H1 (cell line): ENCODE data around the gene CASS4. TPM values are rescaled to one million over a fixed set of nuclear protein-coding genes. Genes with fewer than 3 reads are reported as not detected.

ENCODE experiments used
- CTCF ChIA-PET: fragments of 300-600 bp; sonication (Branson Sonifier 250); formaldehyde crosslinking; loops from one replicate; lab custom pipeline; 2021; ENCODE audit not compliant: partially characterized antibody; lab: Charles Lee
- POLR2A ChIA-PET: fragments of 300-600 bp; sonication (Branson Sonifier 250); formaldehyde crosslinking; loops from one replicate; lab custom pipeline; 2021; ENCODE audit warnings: inconsistent platforms; ENCODE audit not compliant: partially characterized antibody; lab: Charles Lee
- DNase-seq, 2 experiments: peaks; one replicate each; pipeline versions ENCODE4 v3.0.0 to v3.0.0-alpha.2; 2010 to 2022; ENCODE audit warnings: low spot score in 2 of 2, low read depth in 1 of 2, mixed read lengths in 1 of 2
- FAIRE-seq: peaks from 2 replicates; lab custom pipeline; 2011; peaks lifted over from hg19 to GRCh38; lab: Jason Lieb, UNC
- H2AFZ ChIP-seq: 2 replicates; pipeline ENCODE4 v1.8.1; 2012; ENCODE audit warnings: low read length, inconsistent platforms
- H2AK5ac ChIP-seq: 2 replicates; pipeline ENCODE4 v1.6.1; 2013; ENCODE audit warnings: low read depth, low read length
- H2BK120ac ChIP-seq: replicated peaks from 2 replicates; pipeline ENCODE3; 2013; ENCODE audit warnings: low read depth, low read length, inconsistent platforms
- H2BK12ac ChIP-seq: 2 replicates; pipeline ENCODE4 v1.6.1; 2013; ENCODE audit warnings: low read depth, low read length
- H2BK15ac ChIP-seq: 2 replicates; pipeline ENCODE4 v1.6.1; 2013; ENCODE audit warnings: low read length
- H2BK20ac ChIP-seq: 2 replicates; pipeline ENCODE4 v1.6.1; 2013; ENCODE audit warnings: low read length
- H2BK5ac ChIP-seq: 2 replicates; pipeline ENCODE4 v1.6.1; 2013; ENCODE audit warnings: low read depth, low read length
- H3K14ac ChIP-seq: 2 replicates; pipeline ENCODE4 v1.6.1; 2013; ENCODE audit warnings: inconsistent platforms; ENCODE audit not compliant: insufficient read length
- H3K18ac ChIP-seq: 2 replicates; pipeline ENCODE4 v1.6.1; 2013; ENCODE audit warnings: low read length; ENCODE audit errors: extremely low read depth
- H3K23ac ChIP-seq: 2 replicates; pipeline ENCODE4 v1.6.1; 2013; ENCODE audit warnings: inconsistent platforms; ENCODE audit not compliant: insufficient read length
- H3K23me2 ChIP-seq: 2 replicates; pipeline ENCODE4 v1.6.1; 2013; ENCODE audit warnings: low read depth, low read length
- H3K27ac ChIP-seq: 2 replicates; pipeline ENCODE4 v1.6.1; 2011; ENCODE audit warnings: low read depth, low read length, inconsistent platforms
- H3K27me3 ChIP-seq, 4 experiments: replicated peaks in 1 of 4; 1 replicate in 1 of 4; 2 replicates in 3 of 4; pipeline versions ENCODE4 v1.6.1 to v1.8.1; 2011 to 2013; ENCODE audit warnings: low read length in 3 of 4, mild to moderate bottlenecking in 3 of 4, inconsistent platforms in 2 of 4, mixed read lengths in 2 of 4, moderate library complexity in 1 of 4; ENCODE audit not compliant: control insufficient read depth in 3 of 4, insufficient read depth in 3 of 4; ENCODE audit errors: extremely low read depth in 1 of 4
- H3K36me3 ChIP-seq, 4 experiments: 2 replicates each; pipeline versions ENCODE4 v1.6.1 to v1.8.1; 2011 to 2013; ENCODE audit warnings: mild to moderate bottlenecking in 4 of 4, low read length in 3 of 4, moderate library complexity in 2 of 4, control low read depth in 1 of 4, inconsistent platforms in 1 of 4; ENCODE audit not compliant: insufficient read depth in 4 of 4, control insufficient read depth in 2 of 4
- H3K4ac ChIP-seq: replicated peaks from 2 replicates; pipeline ENCODE3; 2013; ENCODE audit warnings: low read length, low read depth, mixed read lengths, inconsistent platforms; ENCODE audit not compliant: insufficient read length
- H3K4me1 ChIP-seq, 4 experiments: replicated peaks in 1 of 4; 1 replicate in 1 of 4; 2 replicates in 3 of 4; pipeline versions ENCODE4 v1.6.1 to v1.8.1; 2011 to 2013; ENCODE audit warnings: low read length in 3 of 4, inconsistent platforms in 2 of 4, mixed read lengths in 1 of 4; ENCODE audit not compliant: insufficient read depth in 4 of 4, control insufficient read depth in 3 of 4
- H3K4me2 ChIP-seq, 2 experiments: 2 replicates each; pipeline versions ENCODE4 v1.6.1 to v1.8.1; 2011 to 2013; ENCODE audit warnings: low read depth in 2 of 2, low read length in 2 of 2, control low read depth in 1 of 2, inconsistent platforms in 1 of 2, mild to moderate bottlenecking in 1 of 2; ENCODE audit not compliant: insufficient read depth in 1 of 2
- H3K4me3 ChIP-seq, 4 experiments: fragments of 200-600, 300-600 bp in 1 of 4; sonication (generic), shearing (Covaris generic), sonication (Bioruptor Twin) in 1 of 4; 2 replicates each; pipeline versions ENCODE4 v1.5.1 to v1.8.1; 2011 to 2016; ENCODE audit warnings: low read length in 4 of 4, low read depth in 3 of 4, control low read depth in 2 of 4, inconsistent platforms in 2 of 4, mild to moderate bottlenecking in 2 of 4, mixed read lengths in 1 of 4, moderate library complexity in 1 of 4; ENCODE audit not compliant: insufficient read depth in 2 of 4; ENCODE audit errors: extremely low read depth in 1 of 4
- H3K56ac ChIP-seq: replicated peaks from 2 replicates; pipeline ENCODE3; 2013; ENCODE audit warnings: low read depth, mild to moderate bottlenecking, mixed read lengths, low read length, inconsistent platforms; ENCODE audit not compliant: insufficient read length
- H3K79me1 ChIP-seq: 2 replicates; pipeline ENCODE4 v1.6.1; 2013; ENCODE audit warnings: low read depth, low read length, control low read depth
- H3K79me2 ChIP-seq, 2 experiments: 2 replicates each; pipeline versions ENCODE4 v1.6.1 to v1.8.1; 2012 to 2013; ENCODE audit warnings: low read length in 2 of 2, mild to moderate bottlenecking in 2 of 2, inconsistent platforms in 1 of 2; ENCODE audit not compliant: insufficient read depth in 2 of 2, control insufficient read depth in 1 of 2
- H3K9ac ChIP-seq, 4 experiments: replicated peaks in 1 of 4; 1 replicate in 1 of 4; 2 replicates in 3 of 4; pipeline versions ENCODE4 v1.6.1 to v1.8.1; 2011 to 2013; ENCODE audit warnings: low read depth in 3 of 4, low read length in 3 of 4, control low read depth in 2 of 4, mild to moderate bottlenecking in 2 of 4, moderate library complexity in 2 of 4, inconsistent platforms in 1 of 4; ENCODE audit errors: extremely low read depth in 1 of 4
- H3K9me3 ChIP-seq, 2 experiments: 2 replicates each; pipeline versions ENCODE4 v1.6.1 to v1.8.1; 2012 to 2013; ENCODE audit warnings: mild to moderate bottlenecking in 2 of 2, moderate library complexity in 2 of 2, control low read depth in 1 of 2, inconsistent platforms in 1 of 2, low read depth in 1 of 2, low read length in 1 of 2, mixed read lengths in 1 of 2; ENCODE audit not compliant: insufficient read depth in 2 of 2
- H4K20me1 ChIP-seq, 2 experiments: replicated peaks in 1 of 2; 2 replicates each; pipeline versions ENCODE3 to v1.8.1; 2011 to 2013; ENCODE audit warnings: inconsistent platforms in 2 of 2, low read length in 2 of 2, mild to moderate bottlenecking in 1 of 2; ENCODE audit not compliant: insufficient read depth in 2 of 2, control insufficient read depth in 1 of 2
- H4K5ac ChIP-seq: 2 replicates; pipeline ENCODE4 v1.6.1; 2013; ENCODE audit warnings: low read length, low read depth, mixed read lengths, inconsistent platforms; ENCODE audit not compliant: insufficient read length
- H4K8ac ChIP-seq: 2 replicates; pipeline ENCODE4 v1.8.0; 2013; ENCODE audit warnings: mild to moderate bottlenecking, moderate library complexity, low read length, inconsistent platforms; ENCODE audit not compliant: insufficient read depth; ENCODE audit errors: extremely low read depth
- H4K91ac ChIP-seq: replicated peaks from 2 replicates; pipeline ENCODE3; 2013; ENCODE audit warnings: low read length, mixed read lengths, inconsistent platforms; ENCODE audit not compliant: insufficient read length
- BACH1 ChIP-seq: IDR thresholded peaks from 2 replicates; pipeline ENCODE4 v1.6.1; 2012; ENCODE audit warnings: low read length, improper control_type of control experiment
- CBX5 ChIP-seq: fragments of 300-800, 300-1000 bp; sonication (generic); IDR thresholded peaks from 2 replicates; pipeline ENCODE4 v1.7.1; 2016; ENCODE audit warnings: antibody characterized with exemption, low read length, low read depth
- CHD2 ChIP-seq: IDR thresholded peaks from 2 replicates; pipeline ENCODE4 v1.6.1; 2012; ENCODE audit warnings: low read length, improper control_type of control experiment
- CREB1 ChIP-seq: IDR thresholded peaks from 2 replicates; pipeline ENCODE4 v1.6.1; 2012; ENCODE audit warnings: inconsistent platforms
- EZH2 ChIP-seq: fragments of 200-600 bp; sonication (generic); IDR thresholded peaks from 2 replicates; pipeline ENCODE4 v1.7.1; 2012; ENCODE audit warnings: low read depth, mild to moderate bottlenecking, moderate library complexity, low read length, inconsistent platforms; ENCODE audit not compliant: severe bottlenecking
- JUN ChIP-seq: IDR thresholded peaks from 2 replicates; pipeline ENCODE4 v1.6.1; 2011; ENCODE audit warnings: low read depth, mild to moderate bottlenecking, improper control_type of control experiment, low read length
- MAX ChIP-seq: IDR thresholded peaks from 2 replicates; pipeline ENCODE4 v1.6.1; 2012; ENCODE audit warnings: inconsistent platforms
- RFX5 ChIP-seq: IDR thresholded peaks from 2 replicates; pipeline ENCODE4 v1.6.1; 2011; ENCODE audit warnings: low read depth, low read length, improper control_type of control experiment, borderline replicate concordance
- RXRA ChIP-seq: IDR thresholded peaks from 2 replicates; pipeline ENCODE4 v1.6.1; 2011; ENCODE audit warnings: low read depth, mild to moderate bottlenecking, low read length, moderate library complexity; ENCODE audit not compliant: insufficient read depth
- SP1 ChIP-seq: IDR thresholded peaks from 2 replicates; pipeline ENCODE4 v1.6.1; 2011; ENCODE audit warnings: low read depth, low read length
- SP4 ChIP-seq: IDR thresholded peaks from 2 replicates; pipeline ENCODE4 v1.6.1; 2012; ENCODE audit warnings: low read length, inconsistent platforms
- SRF ChIP-seq: IDR thresholded peaks from 2 replicates; pipeline ENCODE4 v1.6.1; 2011; ENCODE audit warnings: mild to moderate bottlenecking, low read depth, low read length, moderate library complexity
- USF2 ChIP-seq: IDR thresholded peaks from 2 replicates; pipeline ENCODE4 v1.6.1; 2011; ENCODE audit warnings: low read length, improper control_type of control experiment
- YY1 ChIP-seq: IDR thresholded peaks from 2 replicates; pipeline ENCODE4 v1.6.1; 2011; ENCODE audit warnings: low read depth, mild to moderate bottlenecking, low read length
- WGBS, 2 experiments: shearing (Covaris generic) in 1 of 2; methylation state at CpG; one replicate each; pipeline versions ENCODE4 v1.1.6 to v1.1.7; 2013 to 2015; ENCODE audit warnings: low lambda C conversion rate in 2 of 2, mixed read lengths in 2 of 2, inconsistent platforms in 1 of 2, low coverage in 1 of 2, missing lambda C conversion rate in 1 of 2; ENCODE audit not compliant: insufficient replicate concordance in 2 of 2, insufficient coverage in 1 of 2, insufficient read length in 1 of 2; ENCODE audit errors: extremely low coverage in 1 of 2, missing lambda C conversion rate in 1 of 2; 5-methylcytosine and 5-hydroxymethylcytosine counted together
- polyA plus RNA-seq, 7 experiments: library from polyadenylated mRNA; depleted of rRNA in 3 of 7; stranded (reverse) in 5 of 7; unstranded in 2 of 7; fragments of >200 nt in 5 of 7; fragments of 200-250 nt in 2 of 7; gene quantifications; 1 replicate in 5 of 7; 2 replicates in 1 of 7; 4 replicates in 1 of 7; pipeline versions ENCODE4 v1.2.1 to v1.2.3, GENCODE V29; 2011 to 2013; ENCODE audit warnings: missing spikeins in 2 of 7, mixed read lengths in 2 of 7
- total RNA-seq: library from RNA; stranded (reverse); fragmentation: NEBNext Ultra II Directional; extraction: Animal tissue kit (Norgen Biotek cat#: 25700); gene quantifications from 2 replicates; pipeline ENCODE4 v1.2.1, GENCODE V29; 2021

Gene CASS4
- total and polyA plus RNA-seq, 2 of the 8 experiments (the other 6 are each of a cell fraction or from before 2014, with no cell fraction given), result not detected

GRCh38 chr20:56393653-56394052 is 18.4 kb upstream of the CASS4 start:
- Histone ChIP-seq H3K4me1 (peaks cover 3 to 7% (median 4%) of the 10 kb centered on the region in 4 experiments; a peak in 5 of 7 replicates), H4K91ac (no peak overlapping the region), H2BK15ac (no peak overlapping the region), H3K23ac (no peak overlapping the region), H3K79me1 (peaks cover 10% of the 10 kb centered on the region), H4K20me1 (peaks cover 4 to 6% of the 10 kb centered on the region in 2 experiments), H3K9me3 (no peaks in the 10 kb centered on the region), H4K8ac (no peak overlapping the region), H2BK12ac (no peak overlapping the region)
- WGBS, 2 experiments, result 77% methylated on average over 8 of the region's 8 CpGs; no CpG with 5 or more reads in 1 of the 2 experiments
- no peak for TF ChIP-seq CREB1
- no peak for TF ChIP-seq BACH1
- no peak for TF ChIP-seq CBX5
- no peak for TF ChIP-seq SP1
- no peak for TF ChIP-seq CHD2
- no peak for TF ChIP-seq USF2
- no peak for TF ChIP-seq JUN
- TF ChIP-seq EZH2, result no peak
- TF ChIP-seq RFX5, result no peak
- TF ChIP-seq RXRA, result no peak
- no peak for TF ChIP-seq MAX
- TF ChIP-seq YY1, result no peak
- no peak for TF ChIP-seq SP4
- TF ChIP-seq SRF, result no peak
- TF ChIP-seq, all 59 proteins: peak for 0
- Histone ChIP-seq H2AK5ac (no peak overlapping the region), H3K36me3 (peaks cover 25 to 50% (median 46%) of the 10 kb centered on the region in 4 experiments), H3K4me2 (peak overlapping the region; percentile 97), H3K18ac (no peak overlapping the region), H3K14ac (no peak overlapping the region), H3K23me2 (peaks cover 3% of the 10 kb centered on the region), H3K56ac (no peak overlapping the region), H3K4me3 (peak overlapping the region; percentile 88 to 99 (median 98)), H2BK20ac (no peak overlapping the region), H3K79me2 (peaks cover 28 to 69% of the 10 kb centered on the region in 2 experiments), H3K9ac (peak overlapping the region in 3 of 4 experiments; percentile 6 to 97 (median 57); a peak in 5 of 7 replicates), H3K27ac (no peak overlapping the region), H2AFZ (no peak overlapping the region), H2BK120ac (no peak overlapping the region), H3K4ac (no peak overlapping the region), H2BK5ac (no peak overlapping the region), H3K27me3 (no peaks in the 10 kb centered on the region), H4K5ac (no peak overlapping the region)
- CTCF ChIA-PET, result no interaction called here
- FAIRE-seq (no peak), DNase-seq (no peak)
- POLR2A ChIA-PET, result interaction anchor here (1.4 to 3.1 kb wide), 3 partner anchors 18 to 34 kb away, joined by 3 to 10 read pairs (median 4); partner anchors contain the start of genes CASS4 and FAM210B
